ENCODE measurements around the gene CD47.

Gene CD47

DNA sequence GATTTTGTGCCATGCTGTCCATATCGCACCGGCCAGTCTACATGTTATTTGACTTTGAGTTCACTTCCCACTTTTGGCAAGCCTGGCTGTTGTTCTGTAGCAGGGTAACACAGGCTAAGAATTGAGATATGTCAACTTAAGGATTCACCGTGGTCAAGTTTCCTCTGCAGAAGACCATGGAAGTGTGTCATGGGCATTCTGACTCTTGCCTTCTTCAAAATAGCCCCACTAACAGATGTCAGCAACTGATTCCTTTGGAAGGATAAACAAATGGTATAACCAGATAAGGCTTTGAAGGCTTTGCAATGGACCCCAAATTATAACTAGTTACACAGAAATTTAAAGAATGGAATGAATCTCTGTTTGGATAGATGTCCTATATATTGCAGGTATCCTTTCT, 20.1 kb upstream of the CD47 start:
- Histone ChIP-seq H3K9ac (ENCODE audit: low read depth, low read length) (no peak overlapping the region), H3K27me3 (ENCODE audit: control insufficient read depth, insufficient read depth, low read length) (no peaks in the 10 kb centered on the region), H3K4me3 (ENCODE audit: low read length) (no peak overlapping the region), H3K9me3 (replicated peaks; ENCODE audit: low read length) (no peaks in the 10 kb centered on the region), H3K4me1 (ENCODE audit: control insufficient read depth, insufficient read depth, low read length) (peaks cover 6% of the 10 kb centered on the region), H3K4me2 (ENCODE audit: low read length) (no peak overlapping the region), H3K36me3 (ENCODE audit: insufficient read depth, low read length) (no peaks in the 10 kb centered on the region)

DNA sequence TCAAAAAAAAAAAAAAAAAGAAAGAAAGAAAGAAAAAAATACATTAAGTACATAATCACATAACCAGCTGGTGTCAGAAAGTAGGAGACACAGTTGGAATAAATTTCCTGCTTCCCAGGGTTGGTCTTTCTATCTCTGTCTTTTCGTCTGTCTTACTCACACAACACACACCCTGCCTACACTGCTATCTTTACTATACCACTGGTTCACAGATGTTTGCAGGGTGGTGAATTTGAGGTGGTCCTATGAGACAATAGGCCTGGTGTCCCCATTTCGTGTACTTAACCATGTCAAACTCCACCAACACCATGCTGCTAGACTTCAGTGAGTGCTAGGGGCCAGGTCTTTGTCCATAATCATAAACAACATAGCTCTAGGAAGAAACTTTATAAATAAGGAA, 17.6 kb upstream of the CD47 start:
- H3K36me3 ChIP-seq (ENCODE audit: insufficient read depth, low read length), result no peaks in the 10 kb centered on the region
- H3K9ac ChIP-seq (ENCODE audit: low read depth, low read length), result no peak overlapping the region
- no peaks in the 10 kb centered on the region for H3K9me3 ChIP-seq (replicated peaks; ENCODE audit: low read length)
- H3K4me2 ChIP-seq (ENCODE audit: low read length), result no peak overlapping the region
- H3K4me3 ChIP-seq (ENCODE audit: low read length), result no peak overlapping the region
- peaks cover 10% of the 10 kb centered on the region for H3K4me1 ChIP-seq (ENCODE audit: control insufficient read depth, insufficient read depth, low read length)
- no peaks in the 10 kb centered on the region for H3K27me3 ChIP-seq (ENCODE audit: control insufficient read depth, insufficient read depth, low read length)

DNA sequence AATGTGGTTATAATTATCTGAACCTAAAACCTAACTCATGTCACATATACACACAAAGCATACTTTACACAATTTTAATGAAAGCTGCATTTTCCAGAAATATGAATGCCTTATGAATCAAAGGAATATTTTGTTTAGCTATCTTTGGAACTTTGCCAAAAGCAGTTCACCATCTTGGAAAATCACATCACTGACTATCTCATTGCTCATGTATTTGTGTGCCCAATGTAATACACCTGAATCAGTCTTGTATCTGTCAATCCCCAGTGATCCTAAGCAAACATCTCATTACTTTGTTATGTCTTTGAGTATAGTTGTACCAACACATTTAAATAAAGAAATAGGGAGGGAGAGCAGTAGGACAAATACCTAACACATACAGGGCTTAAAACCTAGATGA, 15.6 kb upstream of the CD47 start:
- H3K27me3 ChIP-seq (ENCODE audit: control insufficient read depth, insufficient read depth, low read length), result no peaks in the 10 kb centered on the region
- no peaks in the 10 kb centered on the region for H3K9me3 ChIP-seq (replicated peaks; ENCODE audit: low read length)
- no peak overlapping the region for H3K4me2 ChIP-seq (ENCODE audit: low read length)
- H3K4me3 ChIP-seq (ENCODE audit: low read length), result no peak overlapping the region
- peaks cover 10% of the 10 kb centered on the region for H3K4me1 ChIP-seq (ENCODE audit: control insufficient read depth, insufficient read depth, low read length)
- no peaks in the 10 kb centered on the region for H3K36me3 ChIP-seq (ENCODE audit: insufficient read depth, low read length)
- no peak overlapping the region for H3K9ac ChIP-seq (ENCODE audit: low read depth, low read length)

DNA sequence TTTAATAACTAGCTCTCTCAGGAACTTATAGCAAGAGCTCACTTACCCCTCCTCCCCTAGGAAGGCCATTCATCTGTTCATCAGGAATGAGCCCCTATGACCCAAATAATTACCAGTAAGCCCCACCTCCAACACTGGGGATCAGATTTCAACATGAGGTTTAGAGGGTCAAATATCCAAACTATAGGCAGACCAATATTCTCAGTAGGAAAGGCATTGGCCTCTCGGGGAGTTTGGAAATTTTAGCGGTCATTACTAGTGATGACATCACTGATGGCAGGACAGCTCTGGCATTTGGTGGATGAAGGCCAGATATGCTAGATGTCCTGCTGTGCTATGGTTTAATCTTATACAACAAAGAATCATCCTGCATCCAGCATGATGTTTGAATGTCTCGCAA, 15.2 kb upstream of the CD47 start:
- Histone ChIP-seq H3K4me3 (ENCODE audit: low read length) (no peak overlapping the region), H3K4me1 (ENCODE audit: control insufficient read depth, insufficient read depth, low read length) (peaks cover 10% of the 10 kb centered on the region), H3K9ac (ENCODE audit: low read depth, low read length) (no peak overlapping the region), H3K27me3 (ENCODE audit: control insufficient read depth, insufficient read depth, low read length) (no peaks in the 10 kb centered on the region), H3K9me3 (replicated peaks; ENCODE audit: low read length) (no peaks in the 10 kb centered on the region), H3K4me2 (ENCODE audit: low read length) (no peak overlapping the region), H3K36me3 (ENCODE audit: insufficient read depth, low read length) (no peaks in the 10 kb centered on the region)

DNA sequence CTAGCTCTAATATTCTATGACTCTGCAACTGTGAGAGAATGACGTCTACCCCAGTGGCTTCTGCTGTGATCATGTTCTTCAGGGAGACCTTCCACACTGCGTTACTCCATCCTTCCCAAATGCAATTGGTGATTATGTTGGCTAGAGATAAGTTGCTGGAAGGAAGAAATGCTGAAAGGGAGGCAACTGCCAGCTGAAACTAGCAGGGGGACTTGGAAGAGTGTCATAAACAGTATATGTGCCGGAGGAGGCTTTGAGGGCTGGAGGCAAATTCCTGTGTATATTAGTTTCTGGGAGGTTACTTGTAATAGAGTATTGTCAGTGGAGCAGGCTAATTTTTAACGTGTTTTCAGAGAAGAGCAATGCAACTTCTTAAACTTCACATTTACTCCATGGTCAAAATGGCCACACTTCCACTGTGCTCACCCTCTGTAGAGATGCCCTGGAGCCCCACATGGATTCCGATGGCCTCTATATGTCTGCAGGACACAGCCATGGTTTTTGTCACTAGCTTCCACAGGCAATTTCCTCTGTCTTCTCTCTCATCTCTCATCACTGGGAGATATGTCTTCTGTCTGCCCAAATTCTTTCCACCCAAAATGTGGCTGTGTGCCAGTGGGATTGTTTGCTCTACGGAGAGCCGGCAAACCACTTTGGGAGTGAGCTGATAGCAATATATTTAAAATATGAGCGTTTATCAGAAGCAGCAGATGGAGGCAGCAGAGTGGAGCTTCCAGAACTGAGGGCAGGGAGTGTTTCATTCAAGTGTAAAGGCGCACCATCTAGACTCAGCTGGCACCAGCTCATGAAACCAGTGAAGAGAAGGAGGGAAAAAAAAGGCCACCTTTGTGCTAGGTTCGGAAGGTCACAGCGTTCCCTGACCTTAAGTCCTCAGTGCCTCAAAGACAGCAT, 13.3 kb upstream of the CD47 start:
- Histone ChIP-seq H3K27me3 (ENCODE audit: control insufficient read depth, insufficient read depth, low read length) (no peaks in the 10 kb centered on the region), H3K4me3 (ENCODE audit: low read length) (no peak overlapping the region), H3K4me1 (ENCODE audit: control insufficient read depth, insufficient read depth, low read length) (peaks cover 10% of the 10 kb centered on the region), H3K4me2 (ENCODE audit: low read length) (no peak overlapping the region), H3K36me3 (ENCODE audit: insufficient read depth, low read length) (no peaks in the 10 kb centered on the region), H3K9ac (ENCODE audit: low read depth, low read length) (no peak overlapping the region), H3K9me3 (replicated peaks; ENCODE audit: low read length) (no peaks in the 10 kb centered on the region)

DNA sequence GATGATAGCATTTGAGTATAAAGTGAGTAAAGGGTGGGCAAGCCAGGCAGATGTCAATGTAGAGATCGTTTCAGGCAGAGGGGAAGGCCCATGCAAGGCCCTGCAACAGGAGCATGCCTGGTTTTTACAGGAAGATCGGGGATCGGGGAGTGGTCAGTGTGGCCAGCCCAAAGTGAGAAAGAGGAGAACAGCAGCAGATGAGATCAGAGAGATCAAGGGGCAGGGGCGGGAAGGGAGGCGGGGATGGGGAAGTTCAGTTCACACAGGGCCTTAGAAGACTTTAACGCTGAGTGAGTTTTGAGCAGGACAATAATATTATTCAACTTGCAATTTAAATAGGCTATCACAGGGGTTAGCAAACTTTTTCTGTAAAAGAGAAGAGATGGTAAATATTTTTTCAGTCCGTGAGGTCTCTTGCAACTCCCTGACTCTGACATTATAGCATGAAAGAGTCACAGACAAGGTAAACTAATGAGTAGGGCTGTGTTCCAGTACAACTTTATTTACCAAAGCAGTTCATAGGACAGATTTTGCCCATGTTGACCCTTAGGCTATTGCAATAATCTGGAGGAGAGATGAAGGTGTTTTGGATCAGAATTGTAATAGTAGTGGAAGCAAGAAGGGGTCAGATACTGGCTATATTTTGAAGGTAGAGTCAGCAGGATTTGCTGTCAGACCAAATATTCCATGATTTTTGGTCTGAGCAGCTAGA, 12.4 kb upstream of the CD47 start:
- no peaks in the 10 kb centered on the region for H3K36me3 ChIP-seq (ENCODE audit: insufficient read depth, low read length)
- no peak overlapping the region for H3K9ac ChIP-seq (ENCODE audit: low read depth, low read length)
- no peaks in the 10 kb centered on the region for H3K9me3 ChIP-seq (replicated peaks; ENCODE audit: low read length)
- H3K4me2 ChIP-seq (ENCODE audit: low read length), result no peak overlapping the region
- H3K4me1 ChIP-seq (ENCODE audit: control insufficient read depth, insufficient read depth, low read length), result peaks cover 10% of the 10 kb centered on the region
- no peak overlapping the region for H3K4me3 ChIP-seq (ENCODE audit: low read length)
- no peaks in the 10 kb centered on the region for H3K27me3 ChIP-seq (ENCODE audit: control insufficient read depth, insufficient read depth, low read length)

DNA sequence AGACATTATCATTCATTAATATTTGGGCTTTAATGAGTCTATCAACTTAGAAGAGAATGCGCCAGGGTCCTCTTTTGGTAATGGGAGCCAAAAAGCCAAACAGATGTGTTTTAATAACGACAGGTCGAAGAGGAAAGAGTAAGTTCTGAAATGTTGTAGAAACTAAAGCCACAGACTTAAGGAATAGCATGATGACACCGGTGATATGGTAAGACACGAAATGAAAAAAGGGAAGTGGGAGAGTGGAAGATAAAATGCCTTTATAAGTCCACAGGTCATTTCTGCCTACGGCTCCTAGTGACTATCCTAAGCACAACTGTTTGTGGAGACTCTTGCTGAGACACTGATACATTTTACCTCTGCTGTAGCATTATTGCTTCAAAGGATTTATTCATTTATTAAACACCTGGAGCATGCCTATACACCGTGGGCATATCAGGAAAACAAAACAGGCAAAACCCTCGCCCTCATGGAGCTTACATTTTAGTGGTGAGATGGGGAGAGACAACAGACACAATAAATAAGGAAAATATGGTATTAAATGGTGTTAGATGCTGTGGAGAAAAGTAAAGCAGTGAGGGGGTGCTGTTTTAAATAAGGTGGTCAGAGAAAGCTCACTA, 11.7 kb upstream of the CD47 start:
- Histone ChIP-seq H3K9ac (ENCODE audit: low read depth, low read length) (no peak overlapping the region), H3K27me3 (ENCODE audit: control insufficient read depth, insufficient read depth, low read length) (no peaks in the 10 kb centered on the region), H3K36me3 (ENCODE audit: insufficient read depth, low read length) (no peaks in the 10 kb centered on the region), H3K4me2 (ENCODE audit: low read length) (no peak overlapping the region), H3K4me3 (ENCODE audit: low read length) (no peak overlapping the region), H3K4me1 (ENCODE audit: control insufficient read depth, insufficient read depth, low read length) (peaks cover 10% of the 10 kb centered on the region), H3K9me3 (replicated peaks; ENCODE audit: low read length) (no peaks in the 10 kb centered on the region)

DNA sequence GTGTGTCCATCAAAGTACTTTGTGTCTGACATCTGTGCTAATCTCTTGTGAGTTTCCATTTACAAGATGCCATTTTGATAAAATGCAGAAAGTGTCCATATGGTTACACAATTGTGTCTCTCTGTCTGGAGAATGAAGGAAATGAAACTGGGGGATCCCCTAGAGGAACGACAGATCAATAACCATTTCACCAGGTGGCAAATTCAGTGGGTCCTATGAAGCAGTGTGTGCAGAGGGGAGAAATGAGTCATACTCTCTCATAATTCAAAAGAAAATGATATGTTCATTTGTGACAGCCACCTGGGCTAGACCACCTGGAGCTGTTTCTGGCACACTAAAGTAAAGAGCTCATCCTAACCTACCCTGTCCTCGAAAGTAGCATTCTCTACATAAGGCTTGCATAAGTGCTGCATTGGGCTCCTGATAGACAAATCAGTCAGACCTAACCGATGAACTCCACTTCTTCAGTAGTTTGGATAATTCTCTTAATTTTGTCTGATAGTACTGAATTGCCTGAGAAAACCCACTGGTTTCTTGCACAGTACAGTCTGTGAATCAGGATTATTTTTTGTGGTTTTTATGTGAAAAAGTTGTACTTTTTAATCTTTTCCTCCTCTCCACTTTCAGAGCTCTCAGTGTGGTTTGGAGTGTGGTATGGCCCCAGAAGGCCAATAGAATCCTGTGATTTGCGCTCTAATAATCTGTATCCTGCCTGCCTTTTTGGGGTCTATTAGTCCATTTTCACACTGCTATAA, 10.3 kb upstream of the CD47 start:
- H3K4me3 ChIP-seq (ENCODE audit: low read length), result no peak overlapping the region
- no peaks in the 10 kb centered on the region for H3K36me3 ChIP-seq (ENCODE audit: insufficient read depth, low read length)
- H3K4me1 ChIP-seq (ENCODE audit: control insufficient read depth, insufficient read depth, low read length), result peaks cover 5% of the 10 kb centered on the region
- H3K4me2 ChIP-seq (ENCODE audit: low read length), result no peak overlapping the region
- no peaks in the 10 kb centered on the region for H3K27me3 ChIP-seq (ENCODE audit: control insufficient read depth, insufficient read depth, low read length)
- no peaks in the 10 kb centered on the region for H3K9me3 ChIP-seq (replicated peaks; ENCODE audit: low read length)
- H3K9ac ChIP-seq (ENCODE audit: low read depth, low read length), result no peak overlapping the region

DNA sequence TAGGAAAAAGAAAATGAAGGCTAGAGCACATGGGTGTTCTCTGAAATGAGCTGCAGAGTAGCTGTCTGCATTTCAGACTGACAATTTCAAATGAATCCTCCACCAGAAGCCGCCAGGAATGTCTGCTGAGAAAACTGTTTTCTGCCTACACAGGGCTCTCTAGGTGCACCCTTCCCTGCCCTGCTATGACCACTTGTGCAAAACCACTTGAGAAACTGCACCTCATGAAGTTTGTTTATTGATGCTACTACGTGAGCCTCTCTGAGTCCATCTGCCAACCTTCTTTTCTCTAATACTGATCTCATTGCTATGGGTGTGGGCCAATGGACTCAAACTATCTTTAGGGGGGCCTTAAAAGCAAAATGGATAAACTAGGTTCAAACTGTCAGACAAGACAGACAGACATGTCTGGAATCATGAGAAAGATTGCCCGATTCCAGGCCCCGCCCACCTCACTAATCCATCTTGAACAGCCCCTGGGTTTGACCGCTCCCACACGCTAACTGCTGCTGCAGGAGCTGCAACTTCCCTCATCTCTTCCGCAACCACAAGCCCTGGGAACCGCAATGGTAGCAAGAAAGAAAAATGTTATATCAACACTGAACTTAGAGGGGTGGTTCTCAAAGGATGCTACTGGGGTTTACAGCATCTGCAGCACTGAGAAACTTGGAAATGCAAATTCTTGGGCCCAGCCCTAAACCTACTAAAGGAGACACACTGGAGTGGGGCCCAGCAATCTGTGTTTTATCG, 9.0 kb upstream of the CD47 start:
- no peak overlapping the region for H3K4me3 ChIP-seq (ENCODE audit: low read length)
- H3K9me3 ChIP-seq (replicated peaks; ENCODE audit: low read length), result no peaks in the 10 kb centered on the region
- H3K4me1 ChIP-seq (ENCODE audit: control insufficient read depth, insufficient read depth, low read length), result no peaks in the 10 kb centered on the region

DNA sequence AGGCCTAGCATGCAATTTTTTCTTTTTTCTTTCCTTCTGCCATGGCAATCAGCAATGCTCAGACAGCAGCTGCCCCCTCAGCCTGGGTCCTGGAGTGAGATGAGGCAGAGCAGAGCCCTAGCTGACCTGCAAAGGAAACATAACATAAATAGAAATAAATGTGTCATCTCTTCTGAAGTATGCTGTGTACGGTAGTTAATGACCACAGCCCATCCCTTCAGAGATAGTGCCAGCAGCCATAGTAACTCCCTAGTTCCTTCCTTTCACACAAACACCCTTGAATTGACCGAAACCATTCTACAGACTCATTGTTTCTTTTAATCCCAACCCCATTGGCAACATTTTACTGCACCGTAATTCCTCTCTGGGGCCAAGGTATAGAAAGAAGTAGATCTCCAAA, 8.4 kb upstream of the CD47 start:
- H3K36me3 ChIP-seq (ENCODE audit: insufficient read depth, low read length), result no peaks in the 10 kb centered on the region
- H3K4me1 ChIP-seq (ENCODE audit: control insufficient read depth, insufficient read depth, low read length), result no peaks in the 10 kb centered on the region
- H3K27me3 ChIP-seq (ENCODE audit: control insufficient read depth, insufficient read depth, low read length), result no peaks in the 10 kb centered on the region
- H3K4me3 ChIP-seq (ENCODE audit: low read length), result no peak overlapping the region
- no peak overlapping the region for H3K4me2 ChIP-seq (ENCODE audit: low read length)
- H3K9me3 ChIP-seq (replicated peaks; ENCODE audit: low read length), result no peaks in the 10 kb centered on the region
- H3K9ac ChIP-seq (ENCODE audit: low read depth, low read length), result no peak overlapping the region

More for the DNA sequence above, 9.0 kb upstream of the CD47 start:
- H3K36me3 ChIP-seq (ENCODE audit: insufficient read depth, low read length), result no peaks in the 10 kb centered on the region
- no peak overlapping the region for H3K9ac ChIP-seq (ENCODE audit: low read depth, low read length)
- H3K27me3 ChIP-seq (ENCODE audit: control insufficient read depth, insufficient read depth, low read length), result no peaks in the 10 kb centered on the region
- no peak overlapping the region for H3K4me2 ChIP-seq (ENCODE audit: low read length)

DNA sequence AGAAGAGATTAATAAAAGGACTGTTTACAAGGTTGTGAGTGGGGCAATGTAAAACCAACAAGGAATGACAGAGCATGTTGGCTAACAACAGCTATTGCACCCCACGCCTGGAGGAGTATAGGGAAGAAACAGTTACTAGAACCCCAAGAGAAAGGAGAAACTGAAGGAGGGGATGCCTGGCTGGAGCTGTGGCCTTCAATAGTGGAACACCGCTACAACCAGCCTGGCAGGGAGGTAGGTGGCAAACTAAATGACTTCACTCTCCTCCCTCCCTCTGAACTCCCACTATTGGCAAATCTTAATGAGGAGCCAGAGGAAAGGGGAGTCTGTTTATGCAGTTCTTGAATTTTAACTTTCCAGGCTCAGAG, 7.2 kb upstream of the CD47 start:
- H3K4me3 ChIP-seq (ENCODE audit: low read length), result no peak overlapping the region
- no peaks in the 10 kb centered on the region for H3K4me1 ChIP-seq (ENCODE audit: control insufficient read depth, insufficient read depth, low read length)
- no peaks in the 10 kb centered on the region for H3K36me3 ChIP-seq (ENCODE audit: insufficient read depth, low read length)
- no peak overlapping the region for H3K9ac ChIP-seq (ENCODE audit: low read depth, low read length)
- H3K27me3 ChIP-seq (ENCODE audit: control insufficient read depth, insufficient read depth, low read length), result no peaks in the 10 kb centered on the region
- no peaks in the 10 kb centered on the region for H3K9me3 ChIP-seq (replicated peaks; ENCODE audit: low read length)
- no peak overlapping the region for H3K4me2 ChIP-seq (ENCODE audit: low read length)
